ENCODE data around the gene SKP2.
"Not testable (repeated sequence)": the region's sequence is repeated elsewhere in the genome, so short reads cannot be mapped to it uniquely, and the experiment has no call there.

The SKP2 gene

DNA sequence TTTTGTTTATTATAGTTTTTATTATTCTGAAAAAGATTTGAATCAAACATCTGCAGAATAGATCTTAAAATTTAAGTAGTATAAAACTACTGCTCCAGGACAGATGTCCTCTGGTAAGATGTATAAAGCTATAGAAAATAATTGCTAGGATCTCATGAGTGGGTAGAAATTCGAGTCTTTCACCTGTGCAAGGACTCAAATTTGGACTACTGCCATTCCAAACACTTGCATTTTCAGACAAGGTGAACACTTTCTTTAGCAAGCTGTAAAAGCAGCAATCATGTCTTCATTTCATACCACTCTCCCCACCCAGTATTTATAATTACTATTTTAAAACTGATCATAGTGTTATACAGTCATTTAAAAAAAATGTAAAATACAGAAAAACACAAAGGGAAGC is 20.7 kb downstream of the SKP2 start:
- no peak overlapping the region for H3K4me3 ChIP-seq (ENCODE audit: low read length)
- TF ChIP-seq ZNF274 (IDR thresholded peaks at IDR 0.05; ENCODE audit: low read depth, low read length), result no peak

DNA sequence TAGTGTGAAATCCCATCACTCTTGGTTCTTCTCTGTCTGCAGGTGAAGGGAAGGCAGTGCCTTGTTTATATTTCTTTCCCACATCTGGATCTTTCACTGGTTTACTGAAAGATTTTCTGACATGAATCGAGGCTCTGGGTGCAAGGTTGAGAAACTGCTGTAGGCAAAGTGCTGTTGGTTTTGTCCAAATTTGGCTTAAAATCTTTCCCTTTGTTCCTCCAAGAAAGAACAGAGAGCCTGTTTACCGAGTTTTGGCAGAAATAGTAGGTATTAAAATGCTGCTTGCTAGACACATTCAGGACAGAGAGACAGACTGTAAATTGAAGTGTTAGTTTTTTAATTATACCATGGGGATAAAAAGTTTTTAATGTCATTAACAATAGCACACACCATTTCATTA is 21.5 kb downstream of the SKP2 start:
- no peak for TF ChIP-seq ZNF274 (IDR thresholded peaks at IDR 0.05; ENCODE audit: low read depth, low read length)
- no peak overlapping the region for H3K4me3 ChIP-seq (ENCODE audit: low read length)

DNA sequence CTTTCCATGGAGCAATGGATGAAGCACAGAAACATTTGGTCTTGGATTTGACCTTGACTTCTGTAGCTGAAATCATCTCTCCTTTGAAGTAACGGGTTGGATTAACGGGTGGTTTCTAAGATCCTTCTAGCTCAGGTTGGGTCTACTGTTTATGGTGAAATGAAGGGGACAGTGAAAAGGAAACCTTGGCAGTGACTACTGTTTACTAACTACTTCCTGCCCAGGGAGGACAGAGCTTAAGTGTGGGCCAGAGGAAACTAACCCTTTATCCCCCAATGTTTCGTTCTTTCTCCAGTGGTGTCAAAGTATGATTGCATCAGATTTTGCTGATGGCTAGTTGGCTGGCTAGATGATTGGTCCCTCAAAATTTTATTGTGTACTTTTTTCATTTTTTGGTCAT is 22.2 kb downstream of the SKP2 start:
- H3K4me3 ChIP-seq (ENCODE audit: low read length), result no peak overlapping the region
- TF ChIP-seq ZNF274 (IDR thresholded peaks at IDR 0.05; ENCODE audit: low read depth, low read length), result no peak

DNA sequence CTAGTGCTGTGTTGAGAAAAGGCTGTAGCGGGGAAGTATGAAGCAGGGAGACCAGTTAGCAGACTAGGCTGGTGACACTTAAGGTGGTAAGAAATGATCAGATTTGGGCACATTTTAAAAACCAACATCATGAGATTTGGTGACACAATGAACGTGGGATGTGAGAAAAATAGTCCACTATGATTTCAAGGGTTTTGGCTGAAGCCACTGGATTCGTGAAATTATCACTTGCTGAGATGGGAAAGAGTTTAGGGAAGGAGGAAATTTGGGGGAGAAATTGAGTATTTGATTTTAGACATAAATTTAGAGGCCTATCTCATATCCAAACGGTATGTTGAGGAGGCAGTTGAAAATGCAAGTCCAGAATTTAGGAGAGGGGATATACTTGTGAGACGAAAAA is 23.1 kb downstream of the SKP2 start:
- TF ChIP-seq ZNF274 (IDR thresholded peaks at IDR 0.05; ENCODE audit: low read depth, low read length), result no peak

DNA sequence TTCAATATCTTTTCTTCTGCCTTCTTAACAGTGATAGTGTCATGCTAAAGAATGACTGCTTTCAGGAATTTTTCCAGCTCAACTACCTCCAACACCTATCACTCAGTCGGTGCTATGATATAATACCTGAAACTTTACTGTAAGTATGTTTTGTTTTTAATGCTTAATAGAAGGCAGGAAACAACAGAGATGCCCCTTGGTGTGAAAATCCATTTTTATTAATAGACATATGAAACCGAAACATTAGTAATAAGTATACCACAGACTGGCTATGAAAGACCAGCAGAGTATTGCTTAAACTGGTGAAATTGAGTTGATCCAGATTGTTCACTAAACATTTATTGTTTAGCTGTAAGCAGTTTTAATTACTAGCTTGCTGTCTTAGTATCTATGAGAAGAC is 25.2 kb downstream of the SKP2 start:
- no peak overlapping the region for H3K4me3 ChIP-seq (ENCODE audit: low read length)
- TF ChIP-seq ZNF274 (IDR thresholded peaks at IDR 0.05; ENCODE audit: low read depth, low read length), result no peak

More for the DNA sequence above, 23.1 kb downstream of the SKP2 start:
- H3K4me3 ChIP-seq (ENCODE audit: low read length), result no peak overlapping the region

DNA sequence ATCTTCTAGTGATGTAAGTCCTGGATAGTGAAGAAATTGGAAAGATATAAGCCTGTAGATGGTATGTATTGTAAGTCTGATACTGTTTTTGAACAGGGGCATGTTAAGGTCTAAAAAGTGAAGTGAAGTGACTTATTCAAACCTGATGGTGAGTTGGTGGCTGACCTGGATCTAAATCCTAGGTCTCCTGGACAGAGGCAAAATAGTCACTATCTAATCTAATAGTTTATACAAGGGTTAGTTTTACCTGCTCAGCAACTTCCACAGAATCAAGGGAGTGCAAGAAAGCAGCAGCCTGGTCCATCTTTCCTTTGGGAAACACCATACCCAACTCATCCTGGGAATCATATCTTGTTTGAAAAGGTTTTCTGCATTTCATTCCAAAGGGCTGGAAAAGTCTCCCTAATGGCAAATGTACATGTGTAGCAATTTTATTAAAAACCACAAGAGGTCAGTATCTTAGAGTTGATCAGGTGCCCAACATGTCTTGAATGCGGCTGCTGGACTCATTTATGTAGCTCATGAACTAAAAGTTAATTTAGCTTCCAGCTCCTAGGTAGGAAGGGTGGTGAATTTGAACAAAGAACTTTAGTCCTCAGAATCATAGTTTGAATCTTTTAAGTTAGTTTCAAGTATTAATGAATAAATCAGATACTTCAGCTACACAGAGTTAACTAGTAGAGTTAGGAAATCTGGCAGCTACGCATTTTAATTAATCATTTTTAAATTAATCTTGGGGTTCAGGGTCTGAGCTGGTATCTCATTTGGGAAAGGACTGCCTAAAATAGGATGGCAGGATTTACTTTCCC is 26.0 kb downstream of the SKP2 start:
- H3K4me3 ChIP-seq (ENCODE audit: low read length), result no peak overlapping the region
- no peak for TF ChIP-seq ZNF274 (IDR thresholded peaks at IDR 0.05; ENCODE audit: low read depth, low read length)

DNA sequence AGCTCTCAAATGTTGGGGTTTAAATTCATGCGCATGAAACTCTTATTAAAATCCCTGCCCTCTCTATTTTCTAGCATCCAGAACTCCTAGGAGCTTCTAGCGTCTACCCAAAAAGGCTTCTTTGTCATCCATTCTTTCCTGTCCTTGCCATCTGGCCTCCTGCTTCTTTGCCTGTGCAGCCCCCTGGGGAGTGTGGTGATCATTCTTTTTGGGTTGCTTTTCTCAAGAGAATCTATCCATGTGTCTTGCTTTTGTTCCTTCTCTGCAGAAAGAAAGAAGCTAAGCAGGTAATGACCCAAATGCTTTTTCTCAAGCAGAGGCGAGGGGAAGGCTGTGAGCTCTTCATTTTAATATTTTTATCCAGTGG is 26.6 kb downstream of the SKP2 start:
- no peak overlapping the region for H3K4me3 ChIP-seq (ENCODE audit: low read length)
- no peak for TF ChIP-seq ZNF274 (IDR thresholded peaks at IDR 0.05; ENCODE audit: low read depth, low read length)

DNA sequence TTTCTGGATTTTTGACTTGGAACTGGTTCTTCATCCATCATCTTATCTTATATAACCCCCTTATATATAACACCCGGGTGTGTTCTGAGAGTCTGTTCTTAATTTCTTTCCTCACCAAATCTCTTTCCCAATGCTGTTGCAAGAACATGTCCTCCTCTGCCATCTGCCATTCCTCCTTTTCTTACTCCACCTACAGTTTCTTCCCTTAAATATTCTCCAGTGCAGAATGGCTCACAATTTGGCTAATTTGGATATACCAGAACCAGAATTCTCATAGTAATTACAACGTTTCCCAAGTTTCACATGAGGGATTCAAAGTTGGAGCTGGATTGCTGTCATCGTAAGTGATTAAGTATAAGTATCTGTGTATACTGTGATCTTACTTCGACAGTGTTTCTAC is 28.0 kb downstream of the SKP2 start:
- no peak for TF ChIP-seq ZNF274 (IDR thresholded peaks at IDR 0.05; ENCODE audit: low read depth, low read length)
- H3K4me3 ChIP-seq (ENCODE audit: low read length), result no peak overlapping the region

DNA sequence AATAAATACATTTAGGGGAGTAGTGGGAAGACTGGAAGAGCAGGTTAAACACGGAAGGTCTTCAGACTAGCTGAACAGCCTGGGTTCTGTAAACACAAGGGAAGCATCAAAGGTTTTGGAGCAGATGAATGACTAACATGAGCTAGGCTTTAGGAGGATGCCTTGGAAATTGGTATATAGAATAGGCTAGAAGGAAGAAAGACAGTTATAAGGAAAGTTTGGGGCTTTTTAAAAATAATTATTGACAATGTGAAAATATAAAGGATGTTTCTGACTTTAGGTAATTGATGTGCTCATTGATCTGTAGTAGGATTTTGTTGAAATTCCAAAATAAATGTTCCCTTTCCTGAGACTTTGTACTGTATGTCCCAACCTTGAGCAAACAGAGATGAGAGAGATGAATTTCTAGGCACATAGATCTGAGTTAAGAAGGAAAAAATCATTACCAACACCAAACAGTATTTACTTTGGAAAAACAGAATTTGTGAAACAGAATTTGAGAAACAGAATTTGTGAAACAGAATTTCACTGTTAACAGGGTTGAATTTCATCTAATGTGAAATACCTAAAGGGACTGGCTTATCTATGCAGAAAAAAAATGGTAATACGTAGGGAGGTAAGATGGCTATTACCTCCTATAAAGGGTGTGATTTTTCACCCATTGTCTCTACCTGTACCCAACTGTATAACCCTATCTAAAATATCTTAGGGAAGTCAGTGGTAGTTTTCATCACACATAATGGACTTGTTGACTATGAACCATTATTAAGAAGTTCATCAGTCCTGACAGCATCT is 28.8 kb downstream of the SKP2 start:
- TF ChIP-seq ZNF274 (IDR thresholded peaks at IDR 0.05; ENCODE audit: low read depth, low read length), result no peak
- H3K4me3 ChIP-seq (ENCODE audit: low read length), result no peak overlapping the region

DNA sequence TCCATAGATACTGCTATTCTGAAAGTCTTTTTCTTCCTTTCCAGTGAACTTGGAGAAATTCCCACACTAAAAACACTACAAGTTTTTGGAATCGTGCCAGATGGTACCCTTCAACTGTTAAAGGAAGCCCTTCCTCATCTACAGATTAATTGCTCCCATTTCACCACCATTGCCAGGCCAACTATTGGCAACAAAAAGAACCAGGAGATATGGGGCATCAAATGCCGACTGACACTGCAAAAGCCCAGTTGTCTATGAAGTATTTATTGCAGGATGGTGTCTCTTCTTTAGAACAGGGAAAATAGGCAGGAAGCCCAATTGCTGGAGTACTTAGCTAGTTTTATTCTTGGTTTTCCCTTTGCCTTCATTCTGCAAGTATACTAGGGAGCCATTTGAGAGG is 29.9 kb downstream of the SKP2 start:
- no peak for TF ChIP-seq ZNF274 (IDR thresholded peaks at IDR 0.05; ENCODE audit: low read depth, low read length)
- H3K4me3 ChIP-seq (ENCODE audit: low read length), result no peak overlapping the region

DNA sequence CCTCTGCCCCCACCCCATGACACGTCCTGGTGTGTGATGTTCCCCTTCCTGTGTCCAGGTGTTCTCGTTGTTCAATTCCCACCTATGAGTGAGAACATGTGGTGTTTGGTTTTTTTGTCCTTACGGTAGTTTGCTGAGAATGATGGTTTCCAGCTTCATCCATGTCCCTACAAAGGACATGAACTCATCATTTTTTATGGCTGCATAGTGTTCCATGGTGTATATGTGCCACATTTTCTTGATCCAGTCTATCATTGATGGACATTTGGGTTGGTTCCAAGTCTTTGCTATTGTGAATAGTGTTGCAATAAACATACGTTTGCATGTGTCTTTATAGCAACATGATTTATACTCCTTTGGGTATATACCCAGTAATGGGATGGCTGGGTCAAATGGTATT is 32.5 kb downstream of the SKP2 start:
- not testable (repeated sequence) for H3K4me3 ChIP-seq (ENCODE audit: low read length)

DNA sequence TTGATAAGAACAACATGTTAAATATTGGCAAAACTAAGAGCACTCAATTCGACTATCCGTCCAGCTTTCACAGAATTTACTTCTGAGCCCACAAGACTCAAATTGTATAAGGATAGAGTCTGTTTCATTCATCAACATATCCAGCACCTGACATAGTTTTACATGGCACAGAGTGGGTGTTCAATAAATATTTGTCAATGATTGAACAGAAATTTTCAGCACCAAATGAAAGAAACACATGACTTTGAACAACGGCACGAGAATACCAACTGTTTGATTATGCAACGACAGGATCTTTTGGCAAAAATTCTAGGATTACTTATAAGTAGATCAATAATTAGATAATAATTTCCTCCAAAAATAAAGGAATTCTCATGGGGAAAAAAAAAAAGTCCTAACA is 41.8 kb downstream of the SKP2 start:
- TF ChIP-seq ZNF274 (IDR thresholded peaks at IDR 0.05; ENCODE audit: low read depth, low read length), result no peak
- H3K4me3 ChIP-seq (ENCODE audit: low read length), result no peak overlapping the region

DNA sequence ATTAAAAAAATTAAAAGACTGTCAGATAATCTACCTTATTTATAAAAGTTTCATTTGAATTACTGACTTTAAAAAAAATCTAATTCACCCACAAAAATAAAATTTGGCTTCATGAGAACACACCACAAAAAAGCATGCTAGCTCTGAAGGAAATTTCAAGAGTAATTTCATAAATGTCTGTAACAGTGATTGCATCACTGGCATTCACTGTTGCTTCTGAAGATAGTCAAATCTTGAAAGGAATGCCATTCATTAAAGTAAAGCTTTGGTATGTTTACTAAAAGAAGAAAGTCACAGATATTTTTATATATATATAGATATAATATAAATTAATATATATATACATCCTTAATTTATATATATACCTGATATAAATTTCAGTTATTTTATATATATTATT is 46.4 kb downstream of the SKP2 start:
- no peak overlapping the region for H3K4me3 ChIP-seq (ENCODE audit: low read length)
- TF ChIP-seq ZNF274 (IDR thresholded peaks at IDR 0.05; ENCODE audit: low read depth, low read length), result no peak

DNA sequence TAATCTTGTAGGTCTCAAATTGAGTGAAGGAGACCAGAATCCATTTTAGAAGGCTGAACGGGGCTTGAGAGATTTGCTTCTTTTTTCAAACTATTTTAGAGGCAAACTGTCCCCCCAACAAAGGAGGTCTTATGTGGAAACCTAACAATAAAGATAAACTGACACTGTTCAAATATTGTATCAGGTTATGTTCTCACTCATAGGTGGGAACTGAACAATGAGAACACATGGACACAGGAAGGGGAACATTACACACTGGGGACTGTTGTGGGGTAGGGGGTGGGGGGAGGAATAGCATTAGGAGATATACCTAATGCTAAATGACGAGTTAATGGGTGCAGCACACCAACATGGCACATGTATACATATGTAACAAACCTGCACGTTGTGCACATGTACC is 46.9 kb downstream of the SKP2 start:
- H3K4me3 ChIP-seq (ENCODE audit: low read length), result not testable (repeated sequence)

DNA sequence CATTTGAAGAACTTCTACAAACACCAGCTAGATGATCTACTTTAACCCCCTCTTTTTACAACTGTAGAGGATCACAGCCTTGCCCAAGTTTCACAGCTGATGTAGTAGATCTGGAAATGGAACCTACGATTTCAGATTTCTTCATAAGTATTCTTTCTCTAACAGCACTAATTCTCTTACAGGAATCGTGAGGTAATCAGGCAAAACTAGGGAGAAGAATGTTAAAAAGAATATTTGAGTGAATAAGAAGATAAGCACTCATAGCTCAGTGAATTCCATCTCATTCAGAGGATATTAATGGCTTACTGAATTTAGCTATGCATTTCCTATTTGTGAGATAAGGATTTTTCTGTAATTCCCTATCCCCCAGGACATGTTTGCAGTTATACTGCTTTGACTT is 47.7 kb downstream of the SKP2 start:
- no peak for TF ChIP-seq ZNF274 (IDR thresholded peaks at IDR 0.05; ENCODE audit: low read depth, low read length)
- H3K4me3 ChIP-seq (ENCODE audit: low read length), result no peak overlapping the region
